ENCODE results near the gene ME3.

ME3 gene

GRCh38 chr11:86510097-86510496, 162.3 kb downstream of the ME3 start:
- DNase-seq, result no peak

- no peak for DNase-seq
Measured at GRCh38 chr11:86509588-86509974, 162.8 kb downstream of the ME3 start.

DNA sequence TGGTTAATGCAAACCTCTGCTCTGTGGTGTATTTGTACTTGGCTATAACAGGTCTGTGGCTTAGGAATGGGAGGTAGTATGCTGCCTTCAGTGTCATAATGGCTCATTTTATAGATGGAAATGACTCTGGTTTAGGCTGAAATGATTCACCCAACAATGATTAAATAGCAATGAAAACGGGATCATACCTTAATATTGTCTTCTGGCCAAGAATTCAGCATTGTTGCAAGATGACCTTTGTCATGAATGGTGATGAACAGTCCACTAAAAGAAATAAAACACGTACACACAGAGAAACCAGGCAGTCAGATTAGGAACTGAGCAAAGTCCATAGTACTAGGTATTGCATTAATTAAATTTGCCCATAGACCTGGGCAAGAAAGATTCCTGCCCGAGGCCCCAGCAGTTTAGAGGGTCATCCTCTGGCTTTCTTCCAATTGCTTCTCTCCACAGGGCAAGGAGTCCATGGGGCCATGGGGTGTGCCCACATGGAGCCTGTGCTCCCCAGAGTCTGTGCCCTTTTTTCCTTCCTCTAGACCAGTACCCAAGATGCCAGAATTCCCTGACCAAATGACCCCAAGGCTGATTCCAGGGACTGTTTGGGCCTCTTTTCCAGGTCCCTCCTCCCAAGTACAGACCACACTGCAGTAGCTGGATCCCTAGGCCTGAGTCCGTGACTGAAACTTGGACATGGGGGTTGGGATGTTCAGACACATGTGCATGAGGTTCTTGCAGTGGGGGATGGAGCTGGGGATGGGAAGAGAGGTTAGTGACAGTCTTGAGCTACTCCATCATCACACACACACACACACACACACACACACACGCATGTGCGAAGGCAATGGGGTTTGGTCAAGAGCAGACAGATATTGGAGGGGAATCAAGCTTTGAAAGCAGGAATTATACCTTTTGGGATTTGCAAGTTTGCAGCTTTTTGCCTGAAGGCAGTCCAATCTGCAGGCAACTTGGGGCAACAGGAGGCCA, 163.5 kb downstream of the ME3 start:
- DNase-seq, result peak; percentile 34

DNA sequence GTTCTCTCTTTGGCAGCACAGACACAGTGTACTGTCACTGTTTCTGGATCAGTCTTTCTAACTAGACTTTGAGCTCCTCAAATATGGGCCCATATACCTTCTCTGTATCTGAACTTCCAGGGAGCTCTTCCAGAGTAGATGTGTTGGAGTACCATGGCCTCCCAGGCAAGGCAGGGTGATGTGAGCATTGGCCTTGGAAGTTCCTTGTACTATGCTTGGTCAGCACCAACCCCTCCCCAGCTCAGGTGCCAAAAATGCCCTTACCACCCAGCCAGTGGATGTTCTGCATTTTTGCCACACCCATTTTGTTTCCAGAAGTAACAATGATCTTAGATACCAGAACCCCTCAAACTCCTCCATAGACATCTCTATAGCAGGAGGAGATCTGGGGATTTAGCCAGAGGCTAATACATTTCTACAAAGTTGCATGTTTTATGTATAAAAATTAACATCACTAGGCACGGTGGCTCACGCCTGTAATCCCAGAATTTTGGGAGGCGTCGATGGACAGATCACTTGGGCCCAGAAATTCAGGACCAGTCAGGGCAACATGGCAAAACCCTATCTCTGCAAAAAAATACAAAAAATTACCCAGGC, 165.1 kb downstream of the ME3 start:
- DNase-seq, result no peak

- DNase-seq, result no peak
Measured at GRCh38 chr11:86506235-86506634, 166.2 kb downstream of the ME3 start.

GRCh38 chr11:86503131-86503530, 169.3 kb downstream of the ME3 start:
- DNase-seq, result no peak

- DNase-seq, result no peak
Measured at GRCh38 chr11:86502137-86502642, 170.2 kb downstream of the ME3 start.

DNA sequence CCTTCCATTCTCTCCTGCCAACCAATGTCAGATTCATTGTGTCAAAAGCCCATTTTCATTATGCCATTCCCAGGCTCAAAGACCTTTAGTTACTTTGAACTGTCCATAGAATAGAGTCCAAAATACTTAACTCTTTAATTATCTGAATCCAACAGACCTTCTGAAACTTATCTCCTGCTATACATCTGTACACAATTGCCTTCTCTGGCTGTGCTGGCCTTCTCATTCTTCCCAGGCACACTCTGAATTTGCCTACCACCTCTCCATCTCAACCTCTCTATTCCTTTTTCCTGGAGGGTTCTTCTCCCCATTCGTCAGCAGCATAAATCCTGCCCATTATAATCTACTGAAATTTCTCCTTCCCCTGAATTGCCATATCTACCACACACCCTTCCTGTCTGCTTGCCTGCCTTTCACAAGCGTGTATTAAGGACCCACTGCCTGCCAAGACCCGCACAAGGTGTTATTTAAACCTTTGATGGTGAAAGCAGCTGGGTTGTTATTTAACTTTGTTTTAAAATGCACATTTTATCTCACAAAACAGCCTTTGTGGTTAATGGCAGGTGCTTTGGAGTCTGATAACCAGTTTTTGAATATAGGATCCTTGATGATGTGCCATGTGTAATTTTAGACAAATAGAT, 171.8 kb downstream of the ME3 start:
- DNase-seq, result no peak

DNA sequence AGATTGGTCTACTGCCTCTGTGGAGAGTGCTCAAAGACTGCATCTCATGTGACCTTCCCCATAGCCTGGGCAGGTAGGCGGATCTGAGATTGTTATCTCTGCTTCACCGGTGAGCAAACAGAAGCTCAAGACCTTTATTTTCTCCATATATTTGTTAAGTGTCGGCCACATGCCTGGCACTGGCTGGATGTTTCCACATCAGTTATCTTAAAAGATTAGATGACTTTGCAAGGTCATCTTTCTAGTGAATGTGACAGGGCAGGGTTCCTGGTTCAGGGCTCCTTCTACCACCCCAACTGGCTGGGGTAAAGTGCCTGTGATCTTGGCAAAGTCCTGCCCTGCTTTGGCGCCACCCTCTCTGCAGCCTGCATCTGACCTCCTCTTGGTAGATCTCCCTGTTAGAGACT, 172.7 kb downstream of the ME3 start:
- no peak for DNase-seq

- peak; percentile 60 for DNase-seq
Measured at GRCh38 chr11:86497836-86498235, 174.6 kb downstream of the ME3 start.

GRCh38 chr11:86497310-86497709, 175.1 kb downstream of the ME3 start:
- peak; percentile 92 for DNase-seq

DNA sequence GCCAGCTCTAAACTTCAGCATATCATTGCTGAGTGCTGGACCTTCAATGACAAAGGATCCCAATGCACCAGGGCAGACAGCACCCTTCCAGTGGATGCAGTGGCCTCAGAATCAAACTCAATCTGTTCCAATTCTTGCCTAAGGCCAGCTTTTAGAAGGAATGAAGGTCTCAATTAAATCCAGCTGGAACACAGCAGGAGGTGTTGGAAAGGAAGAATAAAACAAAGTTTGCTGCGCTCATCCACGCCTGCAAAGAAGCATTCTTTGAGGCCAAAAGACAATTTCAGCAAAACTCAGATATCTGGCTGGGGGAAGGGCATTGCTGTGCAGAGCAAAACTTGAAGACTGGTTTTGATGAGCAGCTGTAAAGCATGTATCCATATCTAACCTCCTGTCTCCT, 177.1 kb downstream of the ME3 start:
- DNase-seq, result no peak

GRCh38 chr11:86492370-86493010, 179.9 kb downstream of the ME3 start:
- peak; percentile 45 for DNase-seq

DNA sequence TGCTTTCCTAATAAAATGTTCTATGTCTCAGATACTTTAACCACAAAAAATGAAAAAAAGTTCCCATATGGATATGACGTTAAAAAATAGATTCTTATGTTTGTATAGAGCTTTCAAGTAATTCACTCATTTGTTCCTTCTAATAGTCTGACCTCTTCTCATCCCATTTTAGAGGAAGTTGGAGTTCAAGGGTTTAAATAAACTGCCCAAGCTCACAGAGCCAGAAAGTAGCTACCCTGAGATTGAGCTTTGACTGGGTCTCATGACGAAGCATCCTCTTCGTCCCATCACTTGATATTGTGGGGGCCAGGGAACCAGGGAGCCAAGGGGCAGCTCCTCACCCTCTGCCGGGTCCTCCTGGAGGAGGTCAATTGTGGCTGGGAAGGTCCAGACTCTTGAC, 181.4 kb downstream of the ME3 start:
- no peak for DNase-seq

DNA sequence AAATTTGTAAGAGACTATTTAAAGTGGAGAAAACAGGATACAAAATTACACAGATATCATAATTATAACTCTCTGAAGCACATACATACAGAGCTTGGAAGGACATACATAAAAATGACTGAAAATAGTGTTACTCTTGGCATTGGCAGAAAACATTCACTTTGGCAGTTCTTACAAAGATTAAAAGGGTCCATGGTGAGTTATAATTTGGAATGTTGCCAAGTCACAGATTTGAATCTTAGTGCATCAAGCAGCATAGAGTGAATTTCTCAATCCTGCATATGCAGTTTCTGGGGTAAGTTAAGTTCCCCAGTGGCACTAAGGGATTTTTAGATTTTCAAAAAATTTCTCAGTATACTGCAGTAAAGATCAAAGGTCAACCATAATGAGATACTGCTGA, 181.8 kb downstream of the ME3 start:
- no peak for DNase-seq

GRCh38 chr11:86489442-86489841, 183.0 kb downstream of the ME3 start:
- no peak for DNase-seq

- no peak for DNase-seq
Measured at GRCh38 chr11:86488553-86488952, 183.9 kb downstream of the ME3 start.

GRCh38 chr11:86487671-86488070, 184.7 kb downstream of the ME3 start:
- no peak for DNase-seq

DNA sequence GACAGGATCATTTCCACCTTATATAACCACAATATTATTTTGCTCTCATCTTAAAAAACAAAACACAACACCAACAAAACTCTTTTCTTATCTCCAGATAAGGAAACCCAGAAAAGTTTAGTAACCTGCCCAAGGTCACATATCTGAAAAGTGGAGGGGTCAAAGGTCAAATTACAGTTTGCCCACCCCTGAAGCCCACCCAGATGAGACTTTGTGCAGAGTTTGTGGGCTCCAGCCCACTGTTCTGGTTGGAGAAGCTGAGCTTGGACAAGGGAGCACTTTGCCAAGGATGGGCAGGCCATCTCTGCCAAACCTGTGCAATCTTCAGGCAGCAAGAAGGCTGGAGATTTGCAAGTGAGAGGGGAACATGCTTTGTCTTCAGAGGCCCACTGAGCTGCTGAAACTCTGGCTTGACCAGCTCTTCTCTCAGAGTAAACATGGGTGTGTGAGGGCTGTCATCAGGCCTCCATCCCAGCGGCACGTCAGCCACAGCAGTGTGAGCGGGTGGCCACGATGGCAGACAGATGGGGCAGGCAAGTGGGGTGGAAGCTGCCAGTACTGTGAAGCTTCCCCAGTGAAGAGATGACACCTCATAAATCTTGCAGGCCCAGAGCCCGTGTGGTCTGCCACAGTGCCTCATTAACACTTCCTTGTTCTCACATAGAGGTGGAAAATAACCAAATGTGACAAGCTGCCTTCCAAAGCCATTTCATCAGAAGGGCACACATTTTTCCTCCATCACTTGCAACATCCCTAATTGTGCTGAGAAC, 186.0 kb downstream of the ME3 start:
- no peak for DNase-seq

- DNase-seq, result no peak
Measured at GRCh38 chr11:86484795-86485166, 187.6 kb downstream of the ME3 start.

DNA sequence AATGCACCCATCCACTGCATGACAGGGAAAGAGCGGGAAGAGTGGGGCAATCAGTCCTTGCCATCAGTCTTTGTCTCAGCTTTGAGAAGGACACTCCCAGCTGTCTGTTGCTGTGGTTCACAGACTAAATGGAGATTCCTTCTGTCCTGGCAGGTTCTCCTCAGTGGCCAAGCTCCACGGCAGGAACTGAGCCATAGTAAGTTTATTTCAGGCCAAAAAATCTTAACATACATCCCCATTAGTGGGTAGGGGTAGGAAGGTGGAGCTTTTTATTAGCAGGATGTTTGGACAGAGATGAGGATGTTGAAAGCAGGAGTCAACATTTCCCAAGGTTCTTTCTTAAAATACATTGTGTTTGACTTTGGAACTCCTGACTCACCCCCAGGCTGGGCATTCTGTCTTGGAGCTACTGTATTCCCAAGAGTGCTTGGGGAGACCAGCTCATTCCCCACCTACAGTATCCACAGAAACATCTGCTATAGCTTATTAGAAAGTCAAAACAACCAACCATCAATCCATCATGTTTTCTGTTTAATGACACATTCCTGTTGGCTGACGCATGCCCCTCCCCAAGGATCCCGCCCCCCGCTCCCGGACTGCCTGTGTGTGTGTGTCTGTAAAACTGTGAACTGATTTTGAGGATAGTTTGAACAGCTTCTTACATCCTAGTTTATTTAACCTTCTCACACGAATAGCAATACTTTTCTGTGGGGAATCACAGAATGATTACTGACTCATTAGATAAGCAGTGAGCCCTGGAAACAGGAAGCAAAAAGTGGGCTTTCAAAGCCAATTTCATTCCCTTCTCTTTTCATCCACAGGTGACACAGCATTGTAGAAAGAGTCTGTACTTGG, 188.2 kb downstream of the ME3 start:
- peak; percentile 92 for DNase-seq

DNA sequence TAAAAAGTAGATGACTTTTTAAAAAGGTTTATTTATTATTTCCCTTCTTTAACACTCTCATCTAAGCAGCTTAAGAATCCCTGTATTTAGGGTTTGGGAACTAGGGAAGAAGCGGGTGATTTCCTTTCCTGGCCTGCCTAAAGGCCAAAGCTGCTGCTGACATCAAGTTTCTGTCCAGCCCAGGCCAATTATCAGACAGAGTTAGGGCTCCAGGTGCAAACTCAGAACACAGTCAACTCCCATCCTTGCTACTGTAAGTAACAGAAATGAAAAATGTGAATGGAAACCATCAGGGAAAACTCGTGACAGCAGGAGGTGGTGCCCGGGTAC, 188.8 kb downstream of the ME3 start:
- DNase-seq, result no peak
